Spleen (tissue), 11 donors: Measurements from ENCODE around the gene ODAD2. TPM values are rescaled to one million over a fixed set of nuclear protein-coding genes. Genes with fewer than 3 reads are reported as not detected.
"Not testable (repeated sequence)": the region's sequence is repeated elsewhere in the genome, so short reads cannot be mapped to it uniquely, and the experiment has no call there.

ENCODE experiments used
- DNase-seq: peaks from one replicate; pipeline ENCODE4 v3.0.0-alpha.2; 2020
- H3K27ac ChIP-seq, 8 donors: fragments of 200-600 bp; sonication (generic) in 7 of 8; 1 replicate in 4 of 8; 2 replicates in 4 of 8; pipeline versions ENCODE4 v1.5.0 to v1.8.0; 2016 to 2021; ENCODE audit warnings: inconsistent platforms in 4 of 8, mild to moderate bottlenecking in 4 of 8, moderate library complexity in 1 of 8
- H3K27me3 ChIP-seq, 7 donors: fragments of 200-600 bp; sonication (generic) in 6 of 7; replicated peaks in 1 of 7; 1 replicate in 4 of 7; 2 replicates in 3 of 7; pipeline versions ENCODE4 v1.5.0 to v1.8.0; 2016 to 2021; ENCODE audit warnings: inconsistent platforms in 3 of 7, mild to moderate bottlenecking in 1 of 7
- H3K36me3 ChIP-seq, 6 donors: fragments of 200-600 bp; sonication (generic) in 5 of 6; 1 replicate in 4 of 6; 2 replicates in 2 of 6; pipeline versions ENCODE4 v1.5.0 to v1.8.0; 2016 to 2021; ENCODE audit warnings: inconsistent platforms in 2 of 6
- H3K4me1 ChIP-seq, 6 donors: fragments of 200-600 bp; sonication (generic) in 5 of 6; 1 replicate in 3 of 6; 2 replicates in 3 of 6; pipeline versions ENCODE4 v1.5.0 to v1.8.0; 2016 to 2021; ENCODE audit warnings: inconsistent platforms in 3 of 6
- H3K4me3 ChIP-seq, 8 donors: fragments of 200-600 bp; sonication (generic) in 7 of 8; 1 replicate in 4 of 8; 2 replicates in 4 of 8; pipeline versions ENCODE4 v1.5.0 to v1.8.0; 2016 to 2021; ENCODE audit warnings: inconsistent platforms in 4 of 8, mild to moderate bottlenecking in 4 of 8, moderate library complexity in 2 of 8
- H3K9me3 ChIP-seq, 8 donors: fragments of 200-600 bp; sonication (generic) in 7 of 8; 1 replicate in 4 of 8; 2 replicates in 4 of 8; pipeline versions ENCODE4 v1.5.0 to v1.8.0; 2016 to 2021; ENCODE audit warnings: inconsistent platforms in 4 of 8
- POLR2A ChIP-seq, 3 donors: fragments of 450-650 bp; IDR thresholded peaks; one replicate each; pipeline ENCODE4 v1.5.1; 2017; ENCODE audit warnings: antibody characterized with exemption in 3 of 3, mild to moderate bottlenecking in 1 of 3
- POLR2AphosphoS5 ChIP-seq, 3 donors: sonication (generic); formaldehyde crosslinking; IDR thresholded peaks; one replicate each; pipeline ENCODE4 v1.5.1; 2017; ENCODE audit warnings: antibody characterized with exemption in 3 of 3
- WGBS, 5 donors: extraction: QIAGEN DNeasy Blood & Tissue Kit in 3 of 5; methylation state at CpG; one replicate each; pipeline versions ENCODE4 v1.1.5 to v1.1.7; 2013 to 2018; 5-methylcytosine and 5-hydroxymethylcytosine counted together
- intact Hi-C: fragments of 100-400 bp; cut with DNase I; formaldehyde crosslinking; loops from one replicate; pipeline ENCODE4 v1.15.0; 2023; ENCODE audit warnings: low total_unique reads
- polyA plus RNA-seq, 3 donors: library from polyadenylated mRNA; stranded (reverse); fragments of 200-250 nt; gene quantifications; one replicate each; pipeline ENCODE4 v1.2.1, GENCODE V29; 2013
- total RNA-seq, 7 donors: library from RNA; depleted of rRNA in 3 of 7; stranded (reverse); fragments of >200 nt in 3 of 7; fragmentation: NEBNext Ultra II Directional in 4 of 7; extraction: Animal tissue kit (Norgen Biotek cat#: 25700) in 4 of 7; gene quantifications; one replicate each; pipeline versions ENCODE4 v1.1.0 to v1.2.1, GENCODE V29; 2016 to 2021
- TF ChIP-seq, protein P1 (sequence below), 11 experiments: fragments of 200-600 bp in 7 of 11; fragments of 450-650 bp in 4 of 11; sonication (generic) in 4 of 11; IDR thresholded peaks in 8 of 11; conservative IDR thresholded peaks in 3 of 11; 1 replicate in 7 of 11; 2 replicates in 4 of 11; pipeline versions ENCODE4 v1.4.0 to v1.8.0; 2016 to 2021; ENCODE audit warnings: antibody characterized with exemption in 11 of 11, inconsistent platforms in 4 of 11, mild to moderate bottlenecking in 1 of 11
- donor health status: healthy with polysubstance abuse.
- donor health status: DM: no; HTN: no; CAD: no; lungs with moderate emphysema.
- donor health status: DM: no; HTN: no; CAD: no.
- donor health status: Bipolar disorder and iron deficiency.
- donor health status: healthy.
- donor health status: DM: no; HTN: no; CAD: no.
- donor health status: DM: yes; HTN: yes; CAD: no.

ODAD2 gene
- total and polyA plus RNA-seq, 10 donors = 0.03 to 0.72 (median 0.29) TPM; not detected in 2

- Histone ChIP-seq H3K4me1 (no peaks in the 10 kb centered on the region), H3K9me3 (no peaks in the 10 kb centered on the region), H3K27me3 (no peaks in the 10 kb centered on the region), H3K27ac (no peak overlapping the region), H3K4me3 (no peak overlapping the region), H3K36me3 (no peaks in the 10 kb centered on the region)
- DNase-seq = no peak
- WGBS, 5 donors = 77 to 82% (median 79%) methylated on average over 9 of the region's 9 CpGs
- intact Hi-C loops = no loop called here
- TF ChIP-seq, protein P1, sequence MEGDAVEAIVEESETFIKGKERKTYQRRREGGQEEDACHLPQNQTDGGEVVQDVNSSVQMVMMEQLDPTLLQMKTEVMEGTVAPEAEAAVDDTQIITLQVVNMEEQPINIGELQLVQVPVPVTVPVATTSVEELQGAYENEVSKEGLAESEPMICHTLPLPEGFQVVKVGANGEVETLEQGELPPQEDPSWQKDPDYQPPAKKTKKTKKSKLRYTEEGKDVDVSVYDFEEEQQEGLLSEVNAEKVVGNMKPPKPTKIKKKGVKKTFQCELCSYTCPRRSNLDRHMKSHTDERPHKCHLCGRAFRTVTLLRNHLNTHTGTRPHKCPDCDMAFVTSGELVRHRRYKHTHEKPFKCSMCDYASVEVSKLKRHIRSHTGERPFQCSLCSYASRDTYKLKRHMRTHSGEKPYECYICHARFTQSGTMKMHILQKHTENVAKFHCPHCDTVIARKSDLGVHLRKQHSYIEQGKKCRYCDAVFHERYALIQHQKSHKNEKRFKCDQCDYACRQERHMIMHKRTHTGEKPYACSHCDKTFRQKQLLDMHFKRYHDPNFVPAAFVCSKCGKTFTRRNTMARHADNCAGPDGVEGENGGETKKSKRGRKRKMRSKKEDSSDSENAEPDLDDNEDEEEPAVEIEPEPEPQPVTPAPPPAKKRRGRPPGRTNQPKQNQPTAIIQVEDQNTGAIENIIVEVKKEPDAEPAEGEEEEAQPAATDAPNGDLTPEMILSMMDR (IDR thresholded peaks at IDR 0.05 in 8 of 11, conservative IDR thresholded peaks at IDR 0.05 in 3 of 11) = no peak
- TF ChIP-seq POLR2AphosphoS5 (IDR thresholded peaks at IDR 0.05) = no peak
- TF ChIP-seq POLR2A (IDR thresholded peaks at IDR 0.05) = no peak
Observed at GRCh38 chr10:27911011-27911410, 87.9 kb downstream of the ODAD2 start.

- Histone ChIP-seq H3K27me3 (no peaks in the 10 kb centered on the region), H3K4me3 (no peak overlapping the region), H3K27ac (no peak overlapping the region), H3K9me3 (peaks cover 0 to 16% (median 3%) of the 10 kb centered on the region in 8 donors), H3K36me3 (no peaks in the 10 kb centered on the region), H3K4me1 (no peaks in the 10 kb centered on the region)
- no peak for DNase-seq
- intact Hi-C loops = no loop called here
- no peak for TF ChIP-seq POLR2A (IDR thresholded peaks at IDR 0.05)
- TF ChIP-seq, protein P1 (IDR thresholded peaks at IDR 0.05 in 8 of 11, conservative IDR thresholded peaks at IDR 0.05 in 3 of 11) = no peak
- WGBS, 5 donors = 83 to 93% (median 84%) methylated on average over 3 of the region's 3 CpGs
Observed at GRCh38 chr10:27908231-27908630, 90.6 kb downstream of the ODAD2 start.

DNA sequence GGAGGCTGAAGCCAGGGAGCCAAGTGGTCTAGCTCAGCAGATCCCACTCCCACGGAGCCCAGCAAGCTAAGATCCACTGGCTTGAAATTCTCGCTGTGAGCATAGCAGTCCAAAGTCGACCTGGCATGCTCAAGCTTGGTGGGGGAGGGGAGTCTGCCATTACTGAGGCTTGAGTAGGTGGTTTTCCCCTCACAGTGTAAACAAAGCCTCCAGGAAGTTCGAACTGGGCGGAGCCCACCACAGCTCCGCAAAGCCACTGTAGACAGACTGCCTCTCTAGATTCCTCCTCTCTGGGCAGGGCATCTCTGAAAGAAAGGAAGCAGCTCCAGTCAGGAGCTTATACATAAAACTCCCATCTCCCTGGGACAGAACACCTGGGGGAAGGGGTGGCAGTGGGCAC lies 99.4 kb downstream of the ODAD2 start:
- DNase-seq, H3K27ac ChIP-seq, H3K27me3 ChIP-seq, H3K4me3 ChIP-seq, H3K36me3 ChIP-seq, H3K4me1 ChIP-seq, intact Hi-C loops: not testable (repeated sequence)
- peaks cover 0 to 12% (median 0%) of the 10 kb centered on the region in 8 donors for H3K9me3 ChIP-seq
- 55 to 59% (median 56%) methylated on average over 4 to 6 of the region's 6 CpGs; no CpG with 5 or more reads in 1 of the 5 donors for WGBS, 5 donors

GRCh38 chr10:27899058-27899457 lies 99.8 kb downstream of the ODAD2 start:
- Histone ChIP-seq H3K27me3 (no peaks in the 10 kb centered on the region), H3K4me1 (no peaks in the 10 kb centered on the region), H3K9me3 (peaks cover 0 to 9% (median 0%) of the 10 kb centered on the region in 8 donors), H3K4me3 (no peak overlapping the region), H3K27ac (no peak overlapping the region), H3K36me3 (no peaks in the 10 kb centered on the region)
- WGBS, 5 donors = 76 to 90% (median 84%) methylated on average over 8 of the region's 8 CpGs
- intact Hi-C loops = no loop called here
- no peak for DNase-seq
- TF ChIP-seq, protein P1 (IDR thresholded peaks at IDR 0.05 in 8 of 11, conservative IDR thresholded peaks at IDR 0.05 in 3 of 11) = no peak
- TF ChIP-seq POLR2A (IDR thresholded peaks at IDR 0.05) (no peak), POLR2AphosphoS5 (IDR thresholded peaks at IDR 0.05) (no peak)
